Lower leg skin (tissue), 4 donors: Measurements from ENCODE around the gene ICOS. TPM values are rescaled to one million over a fixed set of nuclear protein-coding genes. Genes with fewer than 3 reads are reported as not detected.

ENCODE experiments used
- DNase-seq, 2 donors: peaks; one replicate each; pipeline ENCODE4 v3.0.0-alpha.2; 2019; ENCODE audit warnings: low spot score in 2 of 2
- H3K4me3 ChIP-seq: fragments of 200-600 bp; sonication (generic); 2 replicates; pipeline ENCODE4 v1.5.1; 2017; ENCODE audit warnings: mild to moderate bottlenecking, low read depth; ENCODE audit not compliant: poor library complexity, severe bottlenecking
- POLR2A ChIP-seq, 2 donors: fragments of 450-650 bp; IDR thresholded peaks; one replicate each; pipeline ENCODE4 v1.6.1; 2016 to 2017; ENCODE audit warnings: antibody characterized with exemption in 2 of 2, mild to moderate bottlenecking in 1 of 2, moderate library complexity in 1 of 2
- WGBS, 2 donors: methylation state at CpG; one replicate each; pipeline ENCODE4 v1.1.5; 2018; 5-methylcytosine and 5-hydroxymethylcytosine counted together
- intact Hi-C: fragments of 100-400 bp; cut with DNase I; formaldehyde crosslinking; loops from one replicate; pipeline ENCODE4 v1.15.0; 2023; ENCODE audit warnings: low total_unique reads
- total RNA-seq, 4 donors: library from RNA; depleted of rRNA; stranded (reverse); fragments of >200 nt; gene quantifications; one replicate each; pipeline ENCODE4 v1.1.0, GENCODE V29; 2016
- TF ChIP-seq, protein P1 (sequence below), 3 donors: fragments of 450-650 bp; IDR thresholded peaks; one replicate each; pipeline ENCODE4 v1.5.1; 2016; ENCODE audit warnings: antibody characterized with exemption in 3 of 3, mild to moderate bottlenecking in 3 of 3, moderate library complexity in 2 of 3

ICOS gene
- total RNA-seq, 4 donors from 2014 or later = 0.25 TPM; not detected in 3

DNA sequence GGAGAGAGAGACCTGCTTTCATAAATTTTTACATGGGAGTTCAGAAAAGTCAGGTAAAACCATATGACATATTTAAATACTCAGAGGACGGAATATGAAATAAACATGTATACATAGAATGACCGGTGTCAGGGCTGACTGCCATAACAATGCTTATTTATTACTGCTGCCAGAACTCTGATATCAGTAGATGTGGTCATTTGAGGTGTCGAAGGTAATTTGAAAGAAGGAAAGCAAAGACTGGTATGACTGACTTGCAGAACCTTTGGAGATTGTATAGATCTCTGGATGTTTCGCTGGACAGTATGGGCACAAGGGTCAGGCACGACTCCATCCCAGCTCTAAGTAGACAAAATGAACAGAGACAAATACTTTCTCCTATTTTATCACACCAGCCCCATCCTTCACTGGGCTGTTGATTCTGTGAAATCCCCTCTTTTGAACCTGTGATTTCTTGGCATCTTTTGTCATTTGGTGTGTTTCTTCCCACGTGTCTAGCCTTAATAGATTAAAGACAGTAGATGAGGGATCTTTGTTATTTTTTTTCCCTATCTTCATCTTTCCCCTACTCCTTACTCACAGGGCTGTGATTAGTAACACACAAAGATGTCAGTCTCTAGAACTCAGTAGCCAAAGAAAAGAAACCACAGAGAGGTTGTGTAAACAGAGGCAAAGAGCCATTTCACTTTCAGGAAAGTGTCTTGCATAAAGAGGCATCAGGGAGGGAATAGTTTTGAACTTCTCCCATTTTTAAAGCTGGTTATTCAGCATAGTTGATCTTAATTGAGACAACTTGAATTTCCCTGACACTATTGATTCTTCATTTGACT lies 61.6 kb downstream of the ICOS start:
- no peak for TF ChIP-seq POLR2A (IDR thresholded peaks at IDR 0.05)
- TF ChIP-seq, protein P1, sequence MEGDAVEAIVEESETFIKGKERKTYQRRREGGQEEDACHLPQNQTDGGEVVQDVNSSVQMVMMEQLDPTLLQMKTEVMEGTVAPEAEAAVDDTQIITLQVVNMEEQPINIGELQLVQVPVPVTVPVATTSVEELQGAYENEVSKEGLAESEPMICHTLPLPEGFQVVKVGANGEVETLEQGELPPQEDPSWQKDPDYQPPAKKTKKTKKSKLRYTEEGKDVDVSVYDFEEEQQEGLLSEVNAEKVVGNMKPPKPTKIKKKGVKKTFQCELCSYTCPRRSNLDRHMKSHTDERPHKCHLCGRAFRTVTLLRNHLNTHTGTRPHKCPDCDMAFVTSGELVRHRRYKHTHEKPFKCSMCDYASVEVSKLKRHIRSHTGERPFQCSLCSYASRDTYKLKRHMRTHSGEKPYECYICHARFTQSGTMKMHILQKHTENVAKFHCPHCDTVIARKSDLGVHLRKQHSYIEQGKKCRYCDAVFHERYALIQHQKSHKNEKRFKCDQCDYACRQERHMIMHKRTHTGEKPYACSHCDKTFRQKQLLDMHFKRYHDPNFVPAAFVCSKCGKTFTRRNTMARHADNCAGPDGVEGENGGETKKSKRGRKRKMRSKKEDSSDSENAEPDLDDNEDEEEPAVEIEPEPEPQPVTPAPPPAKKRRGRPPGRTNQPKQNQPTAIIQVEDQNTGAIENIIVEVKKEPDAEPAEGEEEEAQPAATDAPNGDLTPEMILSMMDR (IDR thresholded peaks at IDR 0.05) = no peak
- no peak overlapping the region for H3K4me3 ChIP-seq
- WGBS, 2 donors = 81 to 86% methylated on average over 6 of the region's 6 CpGs
- DNase-seq = no peak
- intact Hi-C loops = no loop called here

GRCh38 chr2:203999835-204000234 lies 63.3 kb downstream of the ICOS start:
- DNase-seq = no peak
- TF ChIP-seq POLR2A (IDR thresholded peaks at IDR 0.05) = no peak
- no peak overlapping the region for H3K4me3 ChIP-seq
- intact Hi-C loops = no loop called here

- no peak for DNase-seq
- no peak for TF ChIP-seq POLR2A (IDR thresholded peaks at IDR 0.05)
- TF ChIP-seq, protein P1 (IDR thresholded peaks at IDR 0.05) = no peak
- intact Hi-C loops = no loop called here
- no peak overlapping the region for H3K4me3 ChIP-seq
Measured at GRCh38 chr2:204000446-204000845, 63.9 kb downstream of the ICOS start.

GRCh38 chr2:204003276-204003990 lies 66.9 kb downstream of the ICOS start:
- intact Hi-C loops = no loop called here
- no peak overlapping the region for H3K4me3 ChIP-seq
- WGBS, 2 donors = 64 to 81% methylated on average over 3 of the region's 3 CpGs
- DNase-seq = no peak
- TF ChIP-seq, protein P1 (IDR thresholded peaks at IDR 0.05) = no peak
- TF ChIP-seq POLR2A (IDR thresholded peaks at IDR 0.05) = no peak

DNA sequence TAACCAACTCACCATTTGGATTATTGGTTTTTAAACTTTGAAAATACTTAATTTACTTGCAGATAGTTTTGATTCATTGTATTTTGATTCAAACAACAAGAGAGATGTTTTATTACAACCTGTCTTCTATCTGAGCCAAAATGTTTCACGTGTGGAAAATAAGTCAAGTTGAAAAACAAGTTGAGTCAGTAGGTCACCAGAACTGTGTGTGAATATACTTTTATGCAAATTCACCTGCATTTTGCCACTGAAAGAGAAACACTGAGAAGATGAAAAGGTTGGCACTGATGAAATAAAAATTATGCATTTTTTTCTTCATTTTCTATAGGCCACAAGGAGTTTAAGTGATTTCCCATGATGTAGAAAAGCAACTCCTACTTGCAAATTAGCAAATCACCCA lies 68.3 kb downstream of the ICOS start:
- WGBS, 2 donors = 33 to 67% methylated on average over 1 of the region's 1 CpG
- no peak for TF ChIP-seq POLR2A (IDR thresholded peaks at IDR 0.05)
- TF ChIP-seq, protein P1 (IDR thresholded peaks at IDR 0.05) = no peak
- no peak for DNase-seq
- H3K4me3 ChIP-seq = no peak overlapping the region
- intact Hi-C loops = no loop called here

GRCh38 chr2:204005940-204006721 lies 69.6 kb downstream of the ICOS start:
- no peak overlapping the region for H3K4me3 ChIP-seq
- no peak for DNase-seq
- TF ChIP-seq, protein P1 (IDR thresholded peaks at IDR 0.05) = no peak
- TF ChIP-seq POLR2A (IDR thresholded peaks at IDR 0.05) = no peak
- 88 to 90% methylated on average over 3 of the region's 3 CpGs for WGBS, 2 donors
- intact Hi-C loops = no loop called here
